GM21619 (cell line): ENCODE results near the gene MARCHF11.

Experiments
- ATAC-seq: cut with Tn5 transposase; IDR thresholded peaks from one replicate; pipeline ENCODE4 v1.9.1; 2021; ENCODE audit not compliant: unreplicated experiment

Gene MARCHF11

GRCh38 chr5:16134204-16134603 lies 45.4 kb downstream of the MARCHF11 start:
- ATAC-seq: no peak

GRCh38 chr5:16131878-16132277 lies 47.7 kb downstream of the MARCHF11 start:
- no peak for ATAC-seq

GRCh38 chr5:16128944-16129343 lies 50.6 kb downstream of the MARCHF11 start:
- ATAC-seq: no peak

GRCh38 chr5:16127865-16128544 lies 51.6 kb downstream of the MARCHF11 start:
- no peak for ATAC-seq

GRCh38 chr5:16120579-16120978 lies 59.0 kb downstream of the MARCHF11 start:
- ATAC-seq: no peak

- no peak for ATAC-seq
Measured at GRCh38 chr5:16119790-16120189, 59.8 kb downstream of the MARCHF11 start.

GRCh38 chr5:16115140-16115539 lies 64.5 kb downstream of the MARCHF11 start:
- no peak for ATAC-seq

GRCh38 chr5:16108418-16108817 lies 71.2 kb downstream of the MARCHF11 start:
- ATAC-seq: no peak

- ATAC-seq: no peak
Measured at GRCh38 chr5:16104961-16105360, 74.6 kb downstream of the MARCHF11 start.

GRCh38 chr5:16095612-16096011 lies 84.0 kb downstream of the MARCHF11 start:
- ATAC-seq: no peak

- no peak for ATAC-seq
Measured at GRCh38 chr5:16090270-16090669, 89.3 kb downstream of the MARCHF11 start.

- ATAC-seq: no peak
Measured at GRCh38 chr5:16082982-16083381, 96.6 kb downstream of the MARCHF11 start.

GRCh38 chr5:16082053-16082452 lies 97.5 kb downstream of the MARCHF11 start:
- ATAC-seq: no peak

GRCh38 chr5:16081376-16081955 lies 98.1 kb downstream of the MARCHF11 start:
- ATAC-seq: no peak

GRCh38 chr5:16076657-16077056 lies 102.9 kb downstream of the MARCHF11 start:
- ATAC-seq: no peak

GRCh38 chr5:16074358-16074757 lies 105.2 kb downstream of the MARCHF11 start:
- ATAC-seq: no peak

- no peak for ATAC-seq
Measured at GRCh38 chr5:16072616-16073015, 107.0 kb downstream of the MARCHF11 start.

- no peak for ATAC-seq
Measured at GRCh38 chr5:16067415-16067814, 112.2 kb downstream of the MARCHF11 start.

- ATAC-seq: no peak
Measured at GRCh38 chr5:16066810-16067209, 112.8 kb downstream of the MARCHF11 start.

- ATAC-seq: no peak
Measured at GRCh38 chr5:16066320-16066719, 113.3 kb downstream of the MARCHF11 start.

- no peak for ATAC-seq
Measured at GRCh38 chr5:16065831-16066230, 113.8 kb downstream of the MARCHF11 start.

- ATAC-seq: no peak
Measured at GRCh38 chr5:16064135-16064893, 115.3 kb downstream of the MARCHF11 start.
